H9 (cell line): ENCODE results near the gene GALNT7. TPM values are rescaled to one million over a fixed set of nuclear protein-coding genes. Genes with fewer than 3 reads are reported as not detected.

Experiments
- DNase-seq: peaks from one replicate; pipeline ENCODE4 v3.0.0-alpha.2; 2017
- H2AFZ ChIP-seq: one replicate; pipeline ENCODE4 v1.6.1; 2013; ENCODE audit warnings: mild to moderate bottlenecking, low read length, control low read depth, moderate library complexity
- H2AK5ac ChIP-seq: 2 replicates; pipeline ENCODE4 v1.6.1; 2013; ENCODE audit warnings: low read length, control low read depth, mixed read lengths; ENCODE audit not compliant: insufficient read length
- H2BK120ac ChIP-seq: one replicate; pipeline ENCODE4 v1.6.1; 2013; ENCODE audit warnings: low read depth, mild to moderate bottlenecking, low read length, control low read depth, inconsistent platforms; ENCODE audit not compliant: poor library complexity, severe bottlenecking
- H2BK12ac ChIP-seq: 2 replicates; pipeline ENCODE4 v1.6.1; 2013; ENCODE audit warnings: low read length, control low read depth, mixed read lengths, low read depth; ENCODE audit not compliant: insufficient read length
- H2BK15ac ChIP-seq: 2 replicates; pipeline ENCODE4 v1.6.1; 2013; ENCODE audit warnings: low read depth, low read length, control low read depth
- H2BK20ac ChIP-seq: one replicate; pipeline ENCODE4 v1.6.1; 2013; ENCODE audit warnings: low read depth, mild to moderate bottlenecking, low read length, control low read depth, inconsistent platforms; ENCODE audit not compliant: poor library complexity, severe bottlenecking
- H2BK5ac ChIP-seq: 2 replicates; pipeline ENCODE4 v1.6.1; 2013; ENCODE audit warnings: low read length, control low read depth, mixed read lengths; ENCODE audit not compliant: insufficient read length
- H3K14ac ChIP-seq: 2 replicates; pipeline ENCODE4 v1.6.1; 2013; ENCODE audit warnings: low read length, control low read depth; ENCODE audit not compliant: insufficient read depth
- H3K18ac ChIP-seq: 2 replicates; pipeline ENCODE4 v1.6.1; 2013; ENCODE audit warnings: low read depth, mild to moderate bottlenecking, mixed read lengths, low read length, control low read depth; ENCODE audit not compliant: insufficient read length
- H3K23ac ChIP-seq: 2 replicates; pipeline ENCODE4 v1.6.1; 2013; ENCODE audit warnings: low read length, control low read depth, mixed read lengths, low read depth; ENCODE audit not compliant: insufficient read length
- H3K23me2 ChIP-seq: 2 replicates; pipeline ENCODE4 v1.6.1; 2013; ENCODE audit warnings: low read depth, mild to moderate bottlenecking, mixed read lengths, low read length, control low read depth; ENCODE audit not compliant: insufficient read length, poor library complexity, severe bottlenecking
- H3K27ac ChIP-seq: 2 replicates; pipeline ENCODE4 v1.5.1; 2013; ENCODE audit warnings: low read length, control low read depth, mixed read lengths, low read depth; ENCODE audit not compliant: insufficient read length
- H3K27me3 ChIP-seq: 2 replicates; pipeline ENCODE4 v1.6.1; 2013; ENCODE audit warnings: low read length, control low read depth, inconsistent platforms; ENCODE audit not compliant: insufficient read depth
- H3K4ac ChIP-seq: 2 replicates; pipeline ENCODE4 v1.6.1; 2013; ENCODE audit warnings: low read depth, mild to moderate bottlenecking, control low read depth, inconsistent platforms, low read length, moderate library complexity
- H3K4me1 ChIP-seq: 2 replicates; pipeline ENCODE4 v1.6.1; 2013; ENCODE audit warnings: low read length, control low read depth, inconsistent platforms; ENCODE audit not compliant: insufficient read depth
- H3K4me2 ChIP-seq: 2 replicates; pipeline ENCODE4 v1.6.1; 2013; ENCODE audit warnings: low read length, control low read depth, mixed read lengths; ENCODE audit not compliant: insufficient read length, insufficient read depth
- H3K56ac ChIP-seq: 2 replicates; pipeline ENCODE4 v1.6.1; 2013; ENCODE audit warnings: low read depth, mild to moderate bottlenecking, mixed read lengths, low read length, control low read depth; ENCODE audit not compliant: insufficient read length
- H3K79me1 ChIP-seq: 2 replicates; pipeline ENCODE4 v1.6.1; 2013; ENCODE audit warnings: low read depth, mild to moderate bottlenecking, moderate library complexity, low read length, control low read depth, inconsistent platforms; ENCODE audit not compliant: insufficient read depth, poor library complexity, severe bottlenecking
- H3K79me2 ChIP-seq: 2 replicates; pipeline ENCODE4 v1.6.1; 2013; ENCODE audit warnings: low read length, control low read depth, inconsistent platforms; ENCODE audit not compliant: insufficient read depth
- H3K9ac ChIP-seq: 2 replicates; pipeline ENCODE4 v1.6.1; 2013; ENCODE audit warnings: low read length, control low read depth, mixed read lengths; ENCODE audit not compliant: insufficient read length; ENCODE audit errors: extremely low read depth
- H3K9me3 ChIP-seq: one replicate; pipeline ENCODE4 v1.6.1; 2013; ENCODE audit warnings: low read depth, low read length, inconsistent platforms; ENCODE audit not compliant: control insufficient read depth
- H3T11ph ChIP-seq: one replicate; pipeline ENCODE4 v1.6.1; 2013; ENCODE audit warnings: mild to moderate bottlenecking, low read length, control low read depth, inconsistent platforms
- H4K20me1 ChIP-seq: one replicate; pipeline ENCODE4 v1.6.1; 2013; ENCODE audit not compliant: control insufficient read depth, insufficient read length, insufficient read depth
- H4K5ac ChIP-seq: 2 replicates; pipeline ENCODE4 v1.6.1; 2013; ENCODE audit warnings: low read depth, mild to moderate bottlenecking, mixed read lengths, low read length, control low read depth; ENCODE audit not compliant: insufficient read length
- H4K8ac ChIP-seq: replicated peaks from 2 replicates; pipeline ENCODE4 v1.6.1; 2013; ENCODE audit warnings: low read length, control low read depth, mixed read lengths, low read depth; ENCODE audit not compliant: insufficient read length
- H4K91ac ChIP-seq: 2 replicates; pipeline ENCODE4 v1.6.1; 2013; ENCODE audit warnings: low read depth, mild to moderate bottlenecking, moderate library complexity, mixed read lengths, low read length, control low read depth; ENCODE audit not compliant: insufficient read length
- H3K27ac Mint-ChIP-seq, 3 experiments: 2 replicates in 2 of 3; 3 replicates in 1 of 3; pipeline ENCODE4 v1.8.0; 2020 to 2021; ENCODE audit warnings: mixed read lengths in 3 of 3, mild to moderate bottlenecking in 1 of 3, moderate library complexity in 1 of 3
- H3K27me3 Mint-ChIP-seq: 2 replicates; pipeline ENCODE4 v1.8.0; 2021; ENCODE audit warnings: low read depth, mild to moderate bottlenecking, moderate library complexity, mixed read lengths
- H3K36me3 Mint-ChIP-seq, 3 experiments: 2 replicates in 2 of 3; 3 replicates in 1 of 3; pipeline ENCODE4 v1.8.0; 2020 to 2021; ENCODE audit warnings: low read depth in 3 of 3, mixed read lengths in 3 of 3; ENCODE audit not compliant: insufficient read depth in 1 of 3
- H3K4me1 Mint-ChIP-seq, 2 experiments: 2 replicates each; pipeline ENCODE4 v1.8.0; 2020; ENCODE audit warnings: mixed read lengths in 2 of 2
- H3K4me3 Mint-ChIP-seq, 2 experiments: 2 replicates in 1 of 2; 3 replicates in 1 of 2; pipeline ENCODE4 v1.8.0; 2020 to 2021; ENCODE audit warnings: mild to moderate bottlenecking in 2 of 2, mixed read lengths in 2 of 2, moderate library complexity in 1 of 2
- H3K9me3 Mint-ChIP-seq, 2 experiments: 2 replicates in 1 of 2; 3 replicates in 1 of 2; pipeline ENCODE4 v1.8.0; 2020; ENCODE audit warnings: mild to moderate bottlenecking in 2 of 2, mixed read lengths in 2 of 2, moderate library complexity in 1 of 2
- WGBS: extraction: QIAGEN DNeasy Blood & Tissue Kit; methylation state at CpG from one replicate; pipeline ENCODE4 v1.1.7; 2013; ENCODE audit warnings: missing lambda C conversion rate, low lambda C conversion rate, mixed read lengths; ENCODE audit not compliant: insufficient read length; ENCODE audit errors: extremely low coverage; 5-methylcytosine and 5-hydroxymethylcytosine counted together
- total RNA-seq: library from RNA; stranded (reverse); gene quantifications from 2 replicates; pipeline ENCODE4 v1.2.1, GENCODE V29; 2021
- TF ChIP-seq, protein P1 (sequence below): fragments of 200-600 bp; sonication (generic); conservative IDR thresholded peaks from 3 replicates; pipeline ENCODE4 v1.8.0; 2021; ENCODE audit warnings: antibody characterized with exemption, mild to moderate bottlenecking

The GALNT7 gene
- total RNA-seq, 1 experiment from 2014 or later = 57.3 TPM

GRCh38 chr4:173269280-173269679 is 100.7 kb downstream of the GALNT7 start:
- Histone ChIP-seq H3K27me3 (no peaks in the 10 kb centered on the region), H3K4me2 (no peak overlapping the region), H2AK5ac (no peak overlapping the region), H3K4ac (no peak overlapping the region), H3K23ac (no peak overlapping the region), H4K20me1 (no peaks in the 10 kb centered on the region), H3K56ac (no peak overlapping the region), H4K5ac (no peak overlapping the region), H3K79me1 (peaks cover 3% of the 10 kb centered on the region), H3K23me2 (no peaks in the 10 kb centered on the region), H4K8ac (no peak overlapping the region), H3K9ac (no peak overlapping the region), H2BK12ac (no peak overlapping the region), H2BK5ac (no peak overlapping the region), H3K27ac (no peak overlapping the region), H4K91ac (no peak overlapping the region), H2BK15ac (no peak overlapping the region), H3K9me3 (no peaks in the 10 kb centered on the region), H3K18ac (no peak overlapping the region), H3T11ph (no peak overlapping the region), H3K4me1 (no peaks in the 10 kb centered on the region; the same call in 1 of the 2 replicates), H2BK120ac (no peak overlapping the region), H3K14ac (no peak overlapping the region), H2BK20ac (no peak overlapping the region), H2AFZ (no peak overlapping the region), H3K79me2 (peaks cover 4% of the 10 kb centered on the region; the same call in 1 of the 2 replicates)
- no peak overlapping the region; a peak in 1 of 7 replicates for H3K27ac Mint-ChIP-seq
- DNase-seq = no peak
- no peak overlapping the region for H3K4me3 Mint-ChIP-seq
- H3K36me3 Mint-ChIP-seq = peaks cover 0 to 8% (median 4%) of the 10 kb centered on the region in 3 experiments; a peak in 4 of 7 replicates
- WGBS = no CpG with 5 or more reads among the region's 3 CpGs
- H3K9me3 Mint-ChIP-seq = no peaks in the 10 kb centered on the region
- H3K4me1 Mint-ChIP-seq = peaks cover 29 to 37% of the 10 kb centered on the region in 2 experiments
- TF ChIP-seq, protein P1, sequence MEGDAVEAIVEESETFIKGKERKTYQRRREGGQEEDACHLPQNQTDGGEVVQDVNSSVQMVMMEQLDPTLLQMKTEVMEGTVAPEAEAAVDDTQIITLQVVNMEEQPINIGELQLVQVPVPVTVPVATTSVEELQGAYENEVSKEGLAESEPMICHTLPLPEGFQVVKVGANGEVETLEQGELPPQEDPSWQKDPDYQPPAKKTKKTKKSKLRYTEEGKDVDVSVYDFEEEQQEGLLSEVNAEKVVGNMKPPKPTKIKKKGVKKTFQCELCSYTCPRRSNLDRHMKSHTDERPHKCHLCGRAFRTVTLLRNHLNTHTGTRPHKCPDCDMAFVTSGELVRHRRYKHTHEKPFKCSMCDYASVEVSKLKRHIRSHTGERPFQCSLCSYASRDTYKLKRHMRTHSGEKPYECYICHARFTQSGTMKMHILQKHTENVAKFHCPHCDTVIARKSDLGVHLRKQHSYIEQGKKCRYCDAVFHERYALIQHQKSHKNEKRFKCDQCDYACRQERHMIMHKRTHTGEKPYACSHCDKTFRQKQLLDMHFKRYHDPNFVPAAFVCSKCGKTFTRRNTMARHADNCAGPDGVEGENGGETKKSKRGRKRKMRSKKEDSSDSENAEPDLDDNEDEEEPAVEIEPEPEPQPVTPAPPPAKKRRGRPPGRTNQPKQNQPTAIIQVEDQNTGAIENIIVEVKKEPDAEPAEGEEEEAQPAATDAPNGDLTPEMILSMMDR = no peak
- H3K27me3 Mint-ChIP-seq = no peaks in the 10 kb centered on the region
